H9 (cell line): Measurements from ENCODE around the gene TMEM39B. TPM values are rescaled to one million over a fixed set of nuclear protein-coding genes. Genes with fewer than 3 reads are reported as not detected.
A peak's percentile ranks its signal among the peaks of the same experiment; 100 is the strongest.

Experiments used
- DNase-seq: peaks from one replicate; pipeline ENCODE4 v3.0.0-alpha.2; 2017
- H2AFZ ChIP-seq: one replicate; pipeline ENCODE4 v1.6.1; 2013; ENCODE audit warnings: mild to moderate bottlenecking, low read length, control low read depth, moderate library complexity
- H2AK5ac ChIP-seq: 2 replicates; pipeline ENCODE4 v1.6.1; 2013; ENCODE audit warnings: low read length, control low read depth, mixed read lengths; ENCODE audit not compliant: insufficient read length
- H2BK120ac ChIP-seq: one replicate; pipeline ENCODE4 v1.6.1; 2013; ENCODE audit warnings: low read depth, mild to moderate bottlenecking, low read length, control low read depth, inconsistent platforms; ENCODE audit not compliant: poor library complexity, severe bottlenecking
- H2BK12ac ChIP-seq: 2 replicates; pipeline ENCODE4 v1.6.1; 2013; ENCODE audit warnings: low read length, control low read depth, mixed read lengths, low read depth; ENCODE audit not compliant: insufficient read length
- H2BK15ac ChIP-seq: 2 replicates; pipeline ENCODE4 v1.6.1; 2013; ENCODE audit warnings: low read depth, low read length, control low read depth
- H2BK20ac ChIP-seq: one replicate; pipeline ENCODE4 v1.6.1; 2013; ENCODE audit warnings: low read depth, mild to moderate bottlenecking, low read length, control low read depth, inconsistent platforms; ENCODE audit not compliant: poor library complexity, severe bottlenecking
- H2BK5ac ChIP-seq: 2 replicates; pipeline ENCODE4 v1.6.1; 2013; ENCODE audit warnings: low read length, control low read depth, mixed read lengths; ENCODE audit not compliant: insufficient read length
- H3K14ac ChIP-seq: 2 replicates; pipeline ENCODE4 v1.6.1; 2013; ENCODE audit warnings: low read length, control low read depth; ENCODE audit not compliant: insufficient read depth
- H3K18ac ChIP-seq: 2 replicates; pipeline ENCODE4 v1.6.1; 2013; ENCODE audit warnings: low read depth, mild to moderate bottlenecking, mixed read lengths, low read length, control low read depth; ENCODE audit not compliant: insufficient read length
- H3K23ac ChIP-seq: 2 replicates; pipeline ENCODE4 v1.6.1; 2013; ENCODE audit warnings: low read length, control low read depth, mixed read lengths, low read depth; ENCODE audit not compliant: insufficient read length
- H3K23me2 ChIP-seq: 2 replicates; pipeline ENCODE4 v1.6.1; 2013; ENCODE audit warnings: low read depth, mild to moderate bottlenecking, mixed read lengths, low read length, control low read depth; ENCODE audit not compliant: insufficient read length, poor library complexity, severe bottlenecking
- H3K27ac ChIP-seq: 2 replicates; pipeline ENCODE4 v1.5.1; 2013; ENCODE audit warnings: low read length, control low read depth, mixed read lengths, low read depth; ENCODE audit not compliant: insufficient read length
- H3K27me3 ChIP-seq: 2 replicates; pipeline ENCODE4 v1.6.1; 2013; ENCODE audit warnings: low read length, control low read depth, inconsistent platforms; ENCODE audit not compliant: insufficient read depth
- H3K4ac ChIP-seq: 2 replicates; pipeline ENCODE4 v1.6.1; 2013; ENCODE audit warnings: low read depth, mild to moderate bottlenecking, control low read depth, inconsistent platforms, low read length, moderate library complexity
- H3K4me1 ChIP-seq: 2 replicates; pipeline ENCODE4 v1.6.1; 2013; ENCODE audit warnings: low read length, control low read depth, inconsistent platforms; ENCODE audit not compliant: insufficient read depth
- H3K4me2 ChIP-seq: 2 replicates; pipeline ENCODE4 v1.6.1; 2013; ENCODE audit warnings: low read length, control low read depth, mixed read lengths; ENCODE audit not compliant: insufficient read length, insufficient read depth
- H3K56ac ChIP-seq: 2 replicates; pipeline ENCODE4 v1.6.1; 2013; ENCODE audit warnings: low read depth, mild to moderate bottlenecking, mixed read lengths, low read length, control low read depth; ENCODE audit not compliant: insufficient read length
- H3K79me1 ChIP-seq: 2 replicates; pipeline ENCODE4 v1.6.1; 2013; ENCODE audit warnings: low read depth, mild to moderate bottlenecking, moderate library complexity, low read length, control low read depth, inconsistent platforms; ENCODE audit not compliant: insufficient read depth, poor library complexity, severe bottlenecking
- H3K79me2 ChIP-seq: 2 replicates; pipeline ENCODE4 v1.6.1; 2013; ENCODE audit warnings: low read length, control low read depth, inconsistent platforms; ENCODE audit not compliant: insufficient read depth
- H3K9ac ChIP-seq: 2 replicates; pipeline ENCODE4 v1.6.1; 2013; ENCODE audit warnings: low read length, control low read depth, mixed read lengths; ENCODE audit not compliant: insufficient read length; ENCODE audit errors: extremely low read depth
- H3K9me3 ChIP-seq: one replicate; pipeline ENCODE4 v1.6.1; 2013; ENCODE audit warnings: low read depth, low read length, inconsistent platforms; ENCODE audit not compliant: control insufficient read depth
- H3T11ph ChIP-seq: one replicate; pipeline ENCODE4 v1.6.1; 2013; ENCODE audit warnings: mild to moderate bottlenecking, low read length, control low read depth, inconsistent platforms
- H4K20me1 ChIP-seq: one replicate; pipeline ENCODE4 v1.6.1; 2013; ENCODE audit not compliant: control insufficient read depth, insufficient read length, insufficient read depth
- H4K5ac ChIP-seq: 2 replicates; pipeline ENCODE4 v1.6.1; 2013; ENCODE audit warnings: low read depth, mild to moderate bottlenecking, mixed read lengths, low read length, control low read depth; ENCODE audit not compliant: insufficient read length
- H4K8ac ChIP-seq: replicated peaks from 2 replicates; pipeline ENCODE4 v1.6.1; 2013; ENCODE audit warnings: low read length, control low read depth, mixed read lengths, low read depth; ENCODE audit not compliant: insufficient read length
- H4K91ac ChIP-seq: 2 replicates; pipeline ENCODE4 v1.6.1; 2013; ENCODE audit warnings: low read depth, mild to moderate bottlenecking, moderate library complexity, mixed read lengths, low read length, control low read depth; ENCODE audit not compliant: insufficient read length
- H3K27ac Mint-ChIP-seq, 3 experiments: 2 replicates in 2 of 3; 3 replicates in 1 of 3; pipeline ENCODE4 v1.8.0; 2020 to 2021; ENCODE audit warnings: mixed read lengths in 3 of 3, mild to moderate bottlenecking in 1 of 3, moderate library complexity in 1 of 3
- H3K27me3 Mint-ChIP-seq: 2 replicates; pipeline ENCODE4 v1.8.0; 2021; ENCODE audit warnings: low read depth, mild to moderate bottlenecking, moderate library complexity, mixed read lengths
- H3K36me3 Mint-ChIP-seq, 3 experiments: 2 replicates in 2 of 3; 3 replicates in 1 of 3; pipeline ENCODE4 v1.8.0; 2020 to 2021; ENCODE audit warnings: low read depth in 3 of 3, mixed read lengths in 3 of 3; ENCODE audit not compliant: insufficient read depth in 1 of 3
- H3K4me1 Mint-ChIP-seq, 2 experiments: 2 replicates each; pipeline ENCODE4 v1.8.0; 2020; ENCODE audit warnings: mixed read lengths in 2 of 2
- H3K4me3 Mint-ChIP-seq, 2 experiments: 2 replicates in 1 of 2; 3 replicates in 1 of 2; pipeline ENCODE4 v1.8.0; 2020 to 2021; ENCODE audit warnings: mild to moderate bottlenecking in 2 of 2, mixed read lengths in 2 of 2, moderate library complexity in 1 of 2
- H3K9me3 Mint-ChIP-seq, 2 experiments: 2 replicates in 1 of 2; 3 replicates in 1 of 2; pipeline ENCODE4 v1.8.0; 2020; ENCODE audit warnings: mild to moderate bottlenecking in 2 of 2, mixed read lengths in 2 of 2, moderate library complexity in 1 of 2
- CTCF ChIP-seq: fragments of 200-600 bp; sonication (generic); conservative IDR thresholded peaks from 3 replicates; pipeline ENCODE4 v1.8.0; 2021; ENCODE audit warnings: antibody characterized with exemption, mild to moderate bottlenecking
- WGBS: extraction: QIAGEN DNeasy Blood & Tissue Kit; methylation state at CpG from one replicate; pipeline ENCODE4 v1.1.7; 2013; ENCODE audit warnings: missing lambda C conversion rate, low lambda C conversion rate, mixed read lengths; ENCODE audit not compliant: insufficient read length; ENCODE audit errors: extremely low coverage; 5-methylcytosine and 5-hydroxymethylcytosine counted together
- total RNA-seq: library from RNA; stranded (reverse); gene quantifications from 2 replicates; pipeline ENCODE4 v1.2.1, GENCODE V29; 2021

Gene TMEM39B
- total RNA-seq, 1 experiment from 2014 or later, result 27.4 TPM

DNA sequence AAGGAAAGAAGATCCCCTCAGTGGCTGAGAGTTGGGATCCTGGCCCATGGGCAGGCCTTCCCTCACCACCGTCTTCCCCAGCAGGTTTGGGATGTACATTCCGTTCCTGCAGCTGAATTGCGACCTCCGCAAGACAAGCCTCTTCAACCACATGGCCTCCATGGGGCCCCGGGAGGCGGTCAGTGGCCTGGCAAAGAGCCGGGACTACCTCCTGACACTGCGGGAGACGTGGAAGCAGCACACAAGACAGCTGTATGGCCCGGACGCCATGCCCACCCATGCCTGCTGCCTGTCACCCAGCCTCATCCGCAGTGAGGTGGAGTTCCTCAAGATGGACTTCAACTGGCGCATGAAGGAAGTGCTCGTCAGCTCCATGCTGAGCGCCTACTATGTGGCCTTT lies 18.9 kb downstream of the TMEM39B start:
- H3T11ph ChIP-seq, result no peak overlapping the region
- H3K56ac ChIP-seq, result no peak overlapping the region
- no peaks in the 10 kb centered on the region for H3K79me2 ChIP-seq
- no peak overlapping the region for H3K9ac ChIP-seq
- H3K9me3 ChIP-seq, result no peaks in the 10 kb centered on the region
- H3K4me1 ChIP-seq, result no peaks in the 10 kb centered on the region
- H3K23me2 ChIP-seq, result no peaks in the 10 kb centered on the region
- no peak overlapping the region for H4K5ac ChIP-seq
- H4K8ac ChIP-seq, result no peak overlapping the region
- no peaks in the 10 kb centered on the region; the same call in 1 of the 2 replicates for H3K27me3 Mint-ChIP-seq
- H3K23ac ChIP-seq, result no peak overlapping the region
- no peak overlapping the region for H3K18ac ChIP-seq
- H3K36me3 Mint-ChIP-seq, result peaks cover 30 to 56% (median 52%) of the 10 kb centered on the region in 3 experiments; a peak in 6 of 7 replicates
- H4K20me1 ChIP-seq, result no peaks in the 10 kb centered on the region
- no peak for TF ChIP-seq CTCF
- H3K4me3 Mint-ChIP-seq, result no peak overlapping the region
- peak overlapping the region in 1 of 3 experiments; percentile 39; a peak in 1 of 7 replicates for H3K27ac Mint-ChIP-seq
- H3K9me3 Mint-ChIP-seq, result no peaks in the 10 kb centered on the region
- no peak overlapping the region; the same call in 1 of the 2 replicates for H3K14ac ChIP-seq
- no peak overlapping the region for H4K91ac ChIP-seq
- H3K4ac ChIP-seq, result no peak overlapping the region
- H2BK5ac ChIP-seq, result no peak overlapping the region
- no CpG with 5 or more reads among the region's 15 CpGs for WGBS
- DNase-seq, result no peak
- H3K27me3 ChIP-seq, result no peaks in the 10 kb centered on the region
- H3K79me1 ChIP-seq, result no peaks in the 10 kb centered on the region
- H3K4me1 Mint-ChIP-seq, result no peaks in the 10 kb centered on the region
- H3K27ac ChIP-seq, result no peak overlapping the region
- H2BK120ac ChIP-seq, result no peak overlapping the region
- no peak overlapping the region for H2BK15ac ChIP-seq
- H2AK5ac ChIP-seq, result no peak overlapping the region
- no peak overlapping the region for H2BK20ac ChIP-seq
- H2BK12ac ChIP-seq, result no peak overlapping the region
- H2AFZ ChIP-seq, result no peak overlapping the region
- no peak overlapping the region for H3K4me2 ChIP-seq
